Mucosa of descending colon (tissue), 3 donors: ENCODE results near the gene FHIT. TPM values are rescaled to one million over a fixed set of nuclear protein-coding genes. Genes with fewer than 3 reads are reported as not detected.

Source experiments
- ATAC-seq: fragments of 200-7000 bp; cut with Tn5 transposase; one replicate; pipeline ENCODE4 v1.9.1; 2020; ENCODE audit warnings: mild to moderate bottlenecking, moderate library complexity
- DNase-seq, 3 donors: peaks; one replicate each; pipeline ENCODE4 v3.0.0-alpha.2; 2020
- H3K36me3 ChIP-seq: fragments of 200-600 bp; one replicate; pipeline ENCODE4 v1.8.0; 2021; ENCODE audit warnings: low read depth, mild to moderate bottlenecking
- H3K4me1 ChIP-seq: fragments of 200-600 bp; one replicate; pipeline ENCODE4 v1.8.0; 2021; ENCODE audit warnings: low read depth, mild to moderate bottlenecking
- H3K4me3 ChIP-seq: fragments of 200-600 bp; one replicate; pipeline ENCODE4 v1.8.0; 2021; ENCODE audit warnings: mild to moderate bottlenecking
- H3K9me3 ChIP-seq: fragments of 200-600 bp; one replicate; pipeline ENCODE4 v1.8.0; 2021; ENCODE audit warnings: mild to moderate bottlenecking
- intact Hi-C, 2 donors: fragments of 100-400 bp; cut with DNase I in 1 of 2; cut with micrococcal nuclease in 1 of 2; formaldehyde crosslinking; loops; one replicate each; pipeline versions ENCODE4 v1.11.0 to v1.11.1; 2022; cut with DNase I, micrococcal nuclease
- total RNA-seq, 3 donors: library from RNA; stranded (reverse); fragmentation: NEBNext Ultra II Directional in 2 of 3; extraction: Animal tissue kit (Norgen Biotek cat#: 25700) in 2 of 3; gene quantifications; one replicate each; pipeline versions ENCODE4 v1.2.1 to v1.2.4, GENCODE V29; 2021 to 2023
- TF ChIP-seq, protein P1 (sequence below): fragments of 200-600 bp; IDR thresholded peaks from one replicate; pipeline ENCODE4 v1.8.0; 2022; ENCODE audit warnings: antibody characterized with exemption, mild to moderate bottlenecking
- donor health status: DM: no; HTN: no; CAD: no; lungs with moderate emphysema.
- donor health status: DM: no; HTN: no; CAD: no.
- donor health status: DM: no; HTN: yes; CAD: no.

FHIT gene
- total RNA-seq, 3 donors from 2014 or later, result 8.9 to 20.7 (median 18.6) TPM

DNA sequence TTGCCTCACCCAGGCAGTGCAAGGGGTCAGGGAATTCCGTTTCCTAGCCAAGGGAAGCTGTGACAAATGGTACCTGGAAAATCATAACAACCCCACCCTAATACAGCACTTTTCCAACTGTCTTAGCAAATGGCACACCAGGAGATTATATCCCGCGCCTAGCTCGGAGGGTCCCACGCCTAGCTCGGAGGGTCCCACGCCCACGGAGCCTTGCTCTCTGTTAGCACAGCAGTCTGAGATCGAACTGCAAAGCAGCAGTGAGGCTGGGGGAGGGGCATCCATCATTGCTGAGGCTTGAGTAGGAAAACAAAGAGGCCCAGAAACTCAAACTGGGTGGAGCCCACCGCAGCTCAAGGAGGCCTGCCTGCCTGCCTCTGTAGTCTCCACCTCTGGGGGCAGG is 208.1 kb downstream of the FHIT start:
- TF ChIP-seq, protein P1, sequence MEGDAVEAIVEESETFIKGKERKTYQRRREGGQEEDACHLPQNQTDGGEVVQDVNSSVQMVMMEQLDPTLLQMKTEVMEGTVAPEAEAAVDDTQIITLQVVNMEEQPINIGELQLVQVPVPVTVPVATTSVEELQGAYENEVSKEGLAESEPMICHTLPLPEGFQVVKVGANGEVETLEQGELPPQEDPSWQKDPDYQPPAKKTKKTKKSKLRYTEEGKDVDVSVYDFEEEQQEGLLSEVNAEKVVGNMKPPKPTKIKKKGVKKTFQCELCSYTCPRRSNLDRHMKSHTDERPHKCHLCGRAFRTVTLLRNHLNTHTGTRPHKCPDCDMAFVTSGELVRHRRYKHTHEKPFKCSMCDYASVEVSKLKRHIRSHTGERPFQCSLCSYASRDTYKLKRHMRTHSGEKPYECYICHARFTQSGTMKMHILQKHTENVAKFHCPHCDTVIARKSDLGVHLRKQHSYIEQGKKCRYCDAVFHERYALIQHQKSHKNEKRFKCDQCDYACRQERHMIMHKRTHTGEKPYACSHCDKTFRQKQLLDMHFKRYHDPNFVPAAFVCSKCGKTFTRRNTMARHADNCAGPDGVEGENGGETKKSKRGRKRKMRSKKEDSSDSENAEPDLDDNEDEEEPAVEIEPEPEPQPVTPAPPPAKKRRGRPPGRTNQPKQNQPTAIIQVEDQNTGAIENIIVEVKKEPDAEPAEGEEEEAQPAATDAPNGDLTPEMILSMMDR, result no peak
- H3K9me3 ChIP-seq, result peaks cover 36% of the 10 kb centered on the region
- no peak overlapping the region for H3K4me3 ChIP-seq
- H3K36me3 ChIP-seq, result no peaks in the 10 kb centered on the region
- ATAC-seq (no peak), DNase-seq (no peak)
- intact Hi-C loops, result no loop called here
- H3K4me1 ChIP-seq, result no peaks in the 10 kb centered on the region

DNA sequence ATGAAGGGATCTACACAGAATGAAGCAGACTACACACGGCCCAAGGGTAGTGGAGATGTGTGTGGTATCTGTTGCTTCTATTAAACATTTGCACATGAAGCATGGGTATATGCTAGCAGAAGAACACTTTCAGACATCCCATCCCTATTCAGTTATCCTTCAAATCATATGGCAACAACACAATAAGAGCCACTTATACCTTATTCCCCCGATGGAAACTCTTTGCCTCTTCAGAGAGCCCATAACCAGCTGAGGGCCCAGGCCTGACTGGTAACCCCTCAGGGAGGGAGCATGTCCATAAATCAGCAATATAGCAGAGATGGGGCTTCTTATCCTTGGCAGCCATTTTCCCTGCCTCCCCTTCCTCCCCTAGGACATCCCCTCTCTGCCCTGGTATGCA is 210.6 kb downstream of the FHIT start:
- Histone ChIP-seq H3K9me3 (peaks cover 23% of the 10 kb centered on the region), H3K4me1 (no peaks in the 10 kb centered on the region), H3K36me3 (no peaks in the 10 kb centered on the region), H3K4me3 (no peak overlapping the region)
- ATAC-seq, result no peak
- DNase-seq, result no peak
- intact Hi-C loops, result no loop called here
- TF ChIP-seq, protein P1, result no peak

DNA sequence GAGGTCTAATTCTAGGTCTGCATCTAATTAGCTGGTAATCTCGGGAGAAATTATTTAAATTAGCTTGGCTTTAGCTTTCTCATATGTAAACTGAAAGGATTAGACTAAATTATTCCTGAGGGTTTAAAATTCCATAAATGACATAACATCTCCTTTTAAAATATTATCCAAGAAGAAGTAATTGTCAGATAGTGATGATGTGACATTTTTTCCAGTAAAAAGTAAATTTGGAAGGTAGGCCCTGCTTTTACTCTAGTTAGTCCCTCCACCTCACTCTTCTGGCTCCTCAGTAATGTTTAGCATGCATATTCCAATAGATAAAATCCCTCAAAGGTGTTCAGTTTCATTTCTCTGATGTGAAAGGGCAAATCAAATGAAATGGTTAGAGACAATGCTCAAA is 215.7 kb downstream of the FHIT start:
- no peaks in the 10 kb centered on the region for H3K36me3 ChIP-seq

DNA sequence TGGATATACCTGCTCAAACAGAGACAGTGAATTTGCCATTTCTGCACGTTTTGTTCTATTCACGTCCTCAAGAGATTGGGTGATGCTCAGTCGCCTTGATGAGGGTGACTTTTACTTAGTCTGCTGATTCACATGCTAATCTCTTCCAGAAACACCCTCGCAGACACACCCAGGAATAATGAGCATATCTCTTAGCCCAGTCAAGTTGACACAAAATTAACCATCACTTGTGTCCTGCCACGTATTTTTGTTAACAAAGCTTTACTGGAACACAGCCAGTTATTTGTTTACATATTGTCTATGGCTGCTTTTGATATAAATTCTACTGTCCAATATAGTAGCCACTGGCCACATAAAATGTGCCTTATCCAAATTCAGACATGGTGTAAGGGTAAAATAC is 218.3 kb downstream of the FHIT start:
- Histone ChIP-seq H3K36me3 (no peaks in the 10 kb centered on the region), H3K4me3 (no peak overlapping the region), H3K9me3 (no peaks in the 10 kb centered on the region), H3K4me1 (no peaks in the 10 kb centered on the region)
- TF ChIP-seq, protein P1, result no peak
- DNase-seq, result no peak
- no peak for ATAC-seq
- intact Hi-C loops, result no loop called here

More for the DNA sequence above, 215.7 kb downstream of the FHIT start:
- Histone ChIP-seq H3K4me3 (no peak overlapping the region), H3K4me1 (no peaks in the 10 kb centered on the region), H3K9me3 (no peaks in the 10 kb centered on the region)
- ATAC-seq (no peak), DNase-seq (no peak)
- intact Hi-C loops, result no loop called here
- TF ChIP-seq, protein P1, result no peak

DNA sequence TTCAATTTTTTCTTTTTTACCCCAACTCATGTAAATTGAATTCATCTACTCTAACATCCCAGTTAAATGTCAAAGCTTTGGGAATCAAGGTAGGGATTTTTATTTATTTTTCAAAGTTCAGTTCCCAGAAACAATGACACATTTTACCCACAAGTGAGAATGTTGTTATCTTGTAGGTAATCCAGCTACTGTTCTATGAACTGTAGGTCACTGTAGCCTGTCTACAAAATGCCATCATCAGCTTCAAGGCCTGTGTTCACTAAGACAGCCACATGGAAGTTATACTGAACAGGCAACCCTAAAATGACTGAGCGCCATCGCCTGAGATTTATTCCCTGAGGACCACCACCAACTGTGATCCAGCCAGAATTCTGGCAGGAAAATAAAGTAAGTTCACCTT is 219.7 kb downstream of the FHIT start:
- H3K36me3 ChIP-seq, result no peaks in the 10 kb centered on the region
- no peaks in the 10 kb centered on the region for H3K9me3 ChIP-seq
- DNase-seq (no peak), ATAC-seq (no peak)
- intact Hi-C loops, result no loop called here
- TF ChIP-seq, protein P1, result no peak
- no peak overlapping the region for H3K4me3 ChIP-seq
- H3K4me1 ChIP-seq, result no peaks in the 10 kb centered on the region

DNA sequence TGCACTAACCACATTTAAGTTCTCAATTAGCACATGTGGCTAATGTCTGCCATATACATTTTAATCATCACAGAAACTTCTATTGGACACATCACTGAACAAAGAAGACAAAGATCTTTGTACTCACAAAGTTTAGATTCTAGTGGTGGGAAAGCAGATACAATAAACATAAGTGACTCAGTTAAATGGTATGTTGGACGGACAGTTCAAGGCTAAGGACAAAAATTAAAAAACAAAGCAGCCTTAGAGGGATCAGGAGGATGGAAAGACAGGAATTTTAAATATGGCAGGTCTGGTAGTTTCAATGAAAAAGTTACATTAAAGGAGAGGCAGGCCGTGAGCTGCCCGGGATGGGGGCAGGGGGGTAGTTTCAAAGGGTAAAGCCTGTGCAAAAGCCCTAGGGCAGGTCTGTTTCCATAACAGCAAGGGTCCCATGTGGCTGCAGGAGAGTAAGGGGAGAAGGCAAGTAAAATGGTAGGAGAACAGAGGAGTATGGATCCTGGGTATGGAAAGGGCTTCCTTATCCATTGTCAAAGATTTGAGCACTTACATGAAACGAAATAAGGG is 220.7 kb downstream of the FHIT start:
- ATAC-seq (no peak), DNase-seq (no peak)
- Histone ChIP-seq H3K9me3 (no peaks in the 10 kb centered on the region), H3K36me3 (no peaks in the 10 kb centered on the region), H3K4me3 (no peak overlapping the region), H3K4me1 (no peaks in the 10 kb centered on the region)
- TF ChIP-seq, protein P1, result no peak
- intact Hi-C loops, result no loop called here
